HEK293 (cell line): Measurements from ENCODE around the gene CSNK1G2.

ENCODE experiments used
- CTCF ChIA-PET: fragments of 350-600 bp; formaldehyde crosslinking; extraction: SDS; loops from one replicate; lab custom pipeline; 2021; ENCODE audit warnings: antibody characterized with exemption; lab: Yijun Ruan, JAX
- POLR2A ChIA-PET: fragments of 300-600 bp; formaldehyde crosslinking; extraction: SDS; loops from one replicate; lab custom pipeline; 2020; ENCODE audit warnings: antibody characterized with exemption, inconsistent platforms; lab: Yijun Ruan, JAX
- H3K27ac ChIP-seq: fragments of 200-500 bp; sonication (Bioruptor generic); 2 replicates; pipeline ENCODE4 v1.5.1; 2014; ENCODE audit warnings: low read depth, low read length, control low read depth, inconsistent platforms; ENCODE audit errors: extremely low read depth
- H3K36me3 ChIP-seq, 2 experiments: fragments of 200-500 bp in 1 of 2; sonication (Bioruptor generic) in 1 of 2; 1 replicate in 1 of 2; 2 replicates in 1 of 2; pipeline ENCODE4 v1.5.1; 2014 to 2017; ENCODE audit warnings: inconsistent platforms in 2 of 2, low read length in 2 of 2; ENCODE audit not compliant: control insufficient read depth in 2 of 2, insufficient read depth in 1 of 2
- H3K4me1 ChIP-seq: fragments of 200-500 bp; sonication (Bioruptor generic); 2 replicates; pipeline ENCODE4 v1.5.1; 2014; ENCODE audit warnings: mild to moderate bottlenecking, low read length, inconsistent platforms; ENCODE audit not compliant: control insufficient read depth, insufficient read depth
- H3K4me3 ChIP-seq: 2 replicates; pipeline ENCODE4 v1.5.1; 2011; ENCODE audit warnings: low read depth, mild to moderate bottlenecking, control low read depth, low read length, moderate library complexity
- H3K9me3 ChIP-seq: fragments of 200-500 bp; sonication (Bioruptor generic); 2 replicates; pipeline ENCODE4 v1.5.1; 2014; ENCODE audit warnings: low read depth, low read length, inconsistent platforms; ENCODE audit not compliant: control insufficient read depth, insufficient read depth
- OVOL3 ChIP-seq: fragments of 450-650 bp; formaldehyde crosslinking; IDR thresholded peaks from 2 replicates; pipeline ENCODE4 v1.5.1; 2016; ENCODE audit warnings: missing biosample characterization, missing genetic modification characterization
- ZBTB21 ChIP-seq: fragments of 450-650 bp; formaldehyde crosslinking; IDR thresholded peaks from 2 replicates; pipeline ENCODE4 v1.5.1; 2017; ENCODE audit warnings: missing biosample characterization, missing genetic modification characterization
- ZBTB8A ChIP-seq: fragments of 450-650 bp; formaldehyde crosslinking; IDR thresholded peaks from 2 replicates; pipeline ENCODE4 v1.5.1; 2016; ENCODE audit warnings: missing biosample characterization, missing genetic modification characterization
- ZNF48 ChIP-seq: fragments of 450-650 bp; formaldehyde crosslinking; IDR thresholded peaks from 2 replicates; pipeline ENCODE4 v1.5.1; 2016; ENCODE audit warnings: missing biosample characterization, missing genetic modification characterization
- ZNF677 ChIP-seq: fragments of 450-650 bp; IDR thresholded peaks from 2 replicates; pipeline ENCODE4 v1.5.0; 2018; ENCODE audit warnings: missing biosample characterization, mild to moderate bottlenecking, missing genetic modification characterization, moderate library complexity
- ZXDB ChIP-seq: fragments of 450-650 bp; formaldehyde crosslinking; IDR thresholded peaks from 2 replicates; pipeline ENCODE4 v1.5.1; 2016; ENCODE audit warnings: missing biosample characterization, missing genetic modification characterization
- TF ChIP-seq, protein P1 (sequence below): fragments of 450-650 bp; formaldehyde crosslinking; IDR thresholded peaks from 2 replicates; pipeline ENCODE4 v1.5.1; 2016; ENCODE audit warnings: missing biosample characterization, missing genetic modification characterization, borderline replicate concordance
- TF ChIP-seq, protein P2 (sequence below): fragments of 450-650 bp; formaldehyde crosslinking; IDR thresholded peaks from 2 replicates; pipeline ENCODE4 v1.5.1; 2016; ENCODE audit warnings: missing biosample characterization, missing genetic modification characterization
- TF ChIP-seq, protein P3 (sequence below): fragments of 450-650 bp; formaldehyde crosslinking; IDR thresholded peaks from 2 replicates; pipeline ENCODE4 v1.5.1; 2017; ENCODE audit warnings: missing biosample characterization, missing genetic modification characterization
- TF ChIP-seq, protein P4 (sequence below): fragments of 450-650 bp; formaldehyde crosslinking; IDR thresholded peaks from 2 replicates; pipeline ENCODE4 v1.5.1; 2017; ENCODE audit warnings: missing biosample characterization, missing genetic modification characterization
- TF ChIP-seq, protein P5 (sequence below): fragments of 450-650 bp; formaldehyde crosslinking; IDR thresholded peaks from 2 replicates; pipeline ENCODE4 v1.5.1; 2016; ENCODE audit warnings: missing biosample characterization, missing genetic modification characterization
- TF ChIP-seq, protein P6 (sequence below): fragments of 450-650 bp; formaldehyde crosslinking; IDR thresholded peaks from 2 replicates; pipeline ENCODE4 v1.5.1; 2016; ENCODE audit warnings: missing biosample characterization, missing genetic modification characterization
- TF ChIP-seq, protein P7 (sequence below): fragments of 450-650 bp; formaldehyde crosslinking; IDR thresholded peaks from 2 replicates; pipeline ENCODE4 v1.5.1; 2016; ENCODE audit warnings: missing biosample characterization, missing genetic modification characterization, low read depth
- TF ChIP-seq, protein P8 (sequence below): fragments of 450-650 bp; formaldehyde crosslinking; IDR thresholded peaks from 2 replicates; pipeline ENCODE4 v1.5.1; 2016; ENCODE audit warnings: missing biosample characterization, missing genetic modification characterization, low read depth
- TF ChIP-seq, protein P9 (sequence below): fragments of 450-650 bp; formaldehyde crosslinking; IDR thresholded peaks from 2 replicates; pipeline ENCODE4 v1.5.1; 2016; ENCODE audit warnings: missing biosample characterization, missing genetic modification characterization

The CSNK1G2 gene

DNA sequence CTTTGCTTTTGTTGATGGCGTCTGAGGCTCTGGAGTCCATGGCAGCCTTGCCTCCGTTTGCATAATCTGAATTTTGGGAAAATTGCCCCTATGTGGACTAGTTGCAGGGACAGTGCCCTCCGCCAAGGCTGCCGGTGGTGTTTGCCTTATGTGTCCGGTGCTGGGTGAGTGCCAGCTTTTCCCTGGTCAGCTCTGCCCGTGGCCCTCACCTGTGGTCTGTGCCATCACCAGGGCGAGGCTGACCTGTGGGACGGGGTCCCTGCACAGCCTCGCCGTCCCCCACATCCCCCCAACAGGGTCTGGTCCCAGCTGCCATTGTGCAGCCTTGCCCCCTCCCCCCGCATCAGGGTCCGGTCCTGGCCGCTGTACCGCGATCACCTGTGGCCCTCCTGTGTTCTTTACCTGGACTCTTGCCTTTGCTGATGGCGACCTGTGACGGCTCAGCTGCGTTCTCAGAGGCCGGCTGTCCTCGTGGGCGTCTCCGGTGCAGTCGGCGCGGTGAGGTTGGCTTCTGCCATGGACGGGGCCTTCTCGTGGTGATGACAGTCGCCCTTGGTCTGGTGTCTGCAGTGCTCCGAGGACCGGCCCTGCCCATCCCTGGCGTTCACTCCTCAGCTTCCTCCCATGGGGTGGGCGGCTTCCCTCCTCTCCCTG, 12.6 kb downstream of the CSNK1G2 start:
- TF ChIP-seq, protein P1, sequence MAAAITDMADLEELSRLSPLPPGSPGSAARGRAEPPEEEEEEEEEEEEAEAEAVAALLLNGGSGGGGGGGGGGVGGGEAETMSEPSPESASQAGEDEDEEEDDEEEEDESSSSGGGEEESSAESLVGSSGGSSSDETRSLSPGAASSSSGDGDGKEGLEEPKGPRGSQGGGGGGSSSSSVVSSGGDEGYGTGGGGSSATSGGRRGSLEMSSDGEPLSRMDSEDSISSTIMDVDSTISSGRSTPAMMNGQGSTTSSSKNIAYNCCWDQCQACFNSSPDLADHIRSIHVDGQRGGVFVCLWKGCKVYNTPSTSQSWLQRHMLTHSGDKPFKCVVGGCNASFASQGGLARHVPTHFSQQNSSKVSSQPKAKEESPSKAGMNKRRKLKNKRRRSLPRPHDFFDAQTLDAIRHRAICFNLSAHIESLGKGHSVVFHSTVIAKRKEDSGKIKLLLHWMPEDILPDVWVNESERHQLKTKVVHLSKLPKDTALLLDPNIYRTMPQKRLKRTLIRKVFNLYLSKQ, result no peak
- no peak for TF ChIP-seq ZXDB (tag by site-specific recombination)
- TF ChIP-seq, protein P2, sequence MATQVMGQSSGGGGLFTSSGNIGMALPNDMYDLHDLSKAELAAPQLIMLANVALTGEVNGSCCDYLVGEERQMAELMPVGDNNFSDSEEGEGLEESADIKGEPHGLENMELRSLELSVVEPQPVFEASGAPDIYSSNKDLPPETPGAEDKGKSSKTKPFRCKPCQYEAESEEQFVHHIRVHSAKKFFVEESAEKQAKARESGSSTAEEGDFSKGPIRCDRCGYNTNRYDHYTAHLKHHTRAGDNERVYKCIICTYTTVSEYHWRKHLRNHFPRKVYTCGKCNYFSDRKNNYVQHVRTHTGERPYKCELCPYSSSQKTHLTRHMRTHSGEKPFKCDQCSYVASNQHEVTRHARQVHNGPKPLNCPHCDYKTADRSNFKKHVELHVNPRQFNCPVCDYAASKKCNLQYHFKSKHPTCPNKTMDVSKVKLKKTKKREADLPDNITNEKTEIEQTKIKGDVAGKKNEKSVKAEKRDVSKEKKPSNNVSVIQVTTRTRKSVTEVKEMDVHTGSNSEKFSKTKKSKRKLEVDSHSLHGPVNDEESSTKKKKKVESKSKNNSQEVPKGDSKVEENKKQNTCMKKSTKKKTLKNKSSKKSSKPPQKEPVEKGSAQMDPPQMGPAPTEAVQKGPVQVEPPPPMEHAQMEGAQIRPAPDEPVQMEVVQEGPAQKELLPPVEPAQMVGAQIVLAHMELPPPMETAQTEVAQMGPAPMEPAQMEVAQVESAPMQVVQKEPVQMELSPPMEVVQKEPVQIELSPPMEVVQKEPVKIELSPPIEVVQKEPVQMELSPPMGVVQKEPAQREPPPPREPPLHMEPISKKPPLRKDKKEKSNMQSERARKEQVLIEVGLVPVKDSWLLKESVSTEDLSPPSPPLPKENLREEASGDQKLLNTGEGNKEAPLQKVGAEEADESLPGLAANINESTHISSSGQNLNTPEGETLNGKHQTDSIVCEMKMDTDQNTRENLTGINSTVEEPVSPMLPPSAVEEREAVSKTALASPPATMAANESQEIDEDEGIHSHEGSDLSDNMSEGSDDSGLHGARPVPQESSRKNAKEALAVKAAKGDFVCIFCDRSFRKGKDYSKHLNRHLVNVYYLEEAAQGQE, result no peak
- Histone ChIP-seq H3K4me3 (no peak overlapping the region), H3K4me1 (no peaks in the 10 kb centered on the region), H3K27ac (no peak overlapping the region), H3K36me3 (peaks cover 3 to 34% of the 10 kb centered on the region in 2 experiments; a peak in 2 of 3 replicates), H3K9me3 (no peaks in the 10 kb centered on the region)
- POLR2A ChIA-PET, result no interaction called here
- CTCF ChIA-PET, result no interaction called here

DNA sequence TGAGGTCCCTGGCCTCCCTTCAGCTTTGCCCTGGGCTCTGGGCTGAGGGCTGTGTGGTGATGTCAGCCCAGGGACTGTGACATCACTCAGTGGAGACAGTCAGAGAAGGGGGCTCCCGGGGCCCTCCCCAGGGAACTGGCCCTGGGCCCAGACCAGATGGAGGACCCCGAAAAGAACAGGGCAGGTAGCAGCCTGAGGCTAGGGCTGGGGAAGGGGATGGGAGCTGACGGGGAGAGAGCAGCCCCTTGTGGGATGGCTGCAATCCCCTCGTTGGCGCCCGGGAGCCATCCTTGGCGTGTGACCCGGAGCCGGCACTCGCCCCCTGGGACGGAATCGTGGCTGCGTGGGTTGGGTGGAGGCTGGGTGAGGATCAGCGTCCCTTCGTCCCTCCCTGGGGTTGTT, 13.6 kb downstream of the CSNK1G2 start:
- POLR2A ChIA-PET, result no interaction called here
- H3K27ac ChIP-seq, result no peak overlapping the region
- CTCF ChIA-PET, result no interaction called here
- H3K4me3 ChIP-seq, result no peak overlapping the region
- H3K36me3 ChIP-seq, result peaks cover 3 to 25% of the 10 kb centered on the region in 2 experiments; a peak in 2 of 3 replicates
- H3K4me1 ChIP-seq, result no peaks in the 10 kb centered on the region
- H3K9me3 ChIP-seq, result no peaks in the 10 kb centered on the region
- TF ChIP-seq ZBTB21 (tag by site-specific recombination), result peak; percentile 76
- TF ChIP-seq, protein P3, sequence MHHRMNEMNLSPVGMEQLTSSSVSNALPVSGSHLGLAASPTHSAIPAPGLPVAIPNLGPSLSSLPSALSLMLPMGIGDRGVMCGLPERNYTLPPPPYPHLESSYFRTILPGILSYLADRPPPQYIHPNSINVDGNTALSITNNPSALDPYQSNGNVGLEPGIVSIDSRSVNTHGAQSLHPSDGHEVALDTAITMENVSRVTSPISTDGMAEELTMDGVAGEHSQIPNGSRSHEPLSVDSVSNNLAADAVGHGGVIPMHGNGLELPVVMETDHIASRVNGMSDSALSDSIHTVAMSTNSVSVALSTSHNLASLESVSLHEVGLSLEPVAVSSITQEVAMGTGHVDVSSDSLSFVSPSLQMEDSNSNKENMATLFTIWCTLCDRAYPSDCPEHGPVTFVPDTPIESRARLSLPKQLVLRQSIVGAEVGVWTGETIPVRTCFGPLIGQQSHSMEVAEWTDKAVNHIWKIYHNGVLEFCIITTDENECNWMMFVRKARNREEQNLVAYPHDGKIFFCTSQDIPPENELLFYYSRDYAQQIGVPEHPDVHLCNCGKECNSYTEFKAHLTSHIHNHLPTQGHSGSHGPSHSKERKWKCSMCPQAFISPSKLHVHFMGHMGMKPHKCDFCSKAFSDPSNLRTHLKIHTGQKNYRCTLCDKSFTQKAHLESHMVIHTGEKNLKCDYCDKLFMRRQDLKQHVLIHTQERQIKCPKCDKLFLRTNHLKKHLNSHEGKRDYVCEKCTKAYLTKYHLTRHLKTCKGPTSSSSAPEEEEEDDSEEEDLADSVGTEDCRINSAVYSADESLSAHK (tag by site-specific recombination), result no peak
- TF ChIP-seq OVOL3 (tag by site-specific recombination), result no peak
- TF ChIP-seq, protein P4, sequence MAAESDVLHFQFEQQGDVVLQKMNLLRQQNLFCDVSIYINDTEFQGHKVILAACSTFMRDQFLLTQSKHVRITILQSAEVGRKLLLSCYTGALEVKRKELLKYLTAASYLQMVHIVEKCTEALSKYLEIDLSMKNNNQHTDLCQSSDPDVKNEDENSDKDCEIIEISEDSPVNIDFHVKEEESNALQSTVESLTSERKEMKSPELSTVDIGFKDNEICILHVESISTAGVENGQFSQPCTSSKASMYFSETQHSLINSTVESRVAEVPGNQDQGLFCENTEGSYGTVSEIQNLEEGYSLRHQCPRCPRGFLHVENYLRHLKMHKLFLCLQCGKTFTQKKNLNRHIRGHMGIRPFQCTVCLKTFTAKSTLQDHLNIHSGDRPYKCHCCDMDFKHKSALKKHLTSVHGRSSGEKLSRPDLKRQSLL, result no peak
- TF ChIP-seq, protein P5, sequence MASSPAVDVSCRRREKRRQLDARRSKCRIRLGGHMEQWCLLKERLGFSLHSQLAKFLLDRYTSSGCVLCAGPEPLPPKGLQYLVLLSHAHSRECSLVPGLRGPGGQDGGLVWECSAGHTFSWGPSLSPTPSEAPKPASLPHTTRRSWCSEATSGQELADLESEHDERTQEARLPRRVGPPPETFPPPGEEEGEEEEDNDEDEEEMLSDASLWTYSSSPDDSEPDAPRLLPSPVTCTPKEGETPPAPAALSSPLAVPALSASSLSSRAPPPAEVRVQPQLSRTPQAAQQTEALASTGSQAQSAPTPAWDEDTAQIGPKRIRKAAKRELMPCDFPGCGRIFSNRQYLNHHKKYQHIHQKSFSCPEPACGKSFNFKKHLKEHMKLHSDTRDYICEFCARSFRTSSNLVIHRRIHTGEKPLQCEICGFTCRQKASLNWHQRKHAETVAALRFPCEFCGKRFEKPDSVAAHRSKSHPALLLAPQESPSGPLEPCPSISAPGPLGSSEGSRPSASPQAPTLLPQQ, result 0 out of 2 replicates have a peak, but pooled peaks have one; percentile 31
- TF ChIP-seq ZBTB8A (tag by site-specific recombination), result peak; percentile 17; the same call in 1 of the 2 replicates
- TF ChIP-seq, protein P6, sequence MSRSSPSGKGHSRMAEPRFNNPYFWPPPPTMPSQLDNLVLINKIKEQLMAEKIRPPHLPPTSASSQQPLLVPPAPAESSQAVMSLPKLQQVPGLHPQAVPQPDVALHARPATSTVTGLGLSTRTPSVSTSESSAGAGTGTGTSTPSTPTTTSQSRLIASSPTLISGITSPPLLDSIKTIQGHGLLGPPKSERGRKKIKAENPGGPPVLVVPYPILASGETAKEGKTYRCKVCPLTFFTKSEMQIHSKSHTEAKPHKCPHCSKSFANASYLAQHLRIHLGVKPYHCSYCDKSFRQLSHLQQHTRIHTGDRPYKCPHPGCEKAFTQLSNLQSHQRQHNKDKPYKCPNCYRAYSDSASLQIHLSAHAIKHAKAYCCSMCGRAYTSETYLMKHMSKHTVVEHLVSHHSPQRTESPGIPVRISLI (tag by site-specific recombination), result no peak
- TF ChIP-seq ZNF48 (tag by site-specific recombination), result no peak
- TF ChIP-seq, protein P7, sequence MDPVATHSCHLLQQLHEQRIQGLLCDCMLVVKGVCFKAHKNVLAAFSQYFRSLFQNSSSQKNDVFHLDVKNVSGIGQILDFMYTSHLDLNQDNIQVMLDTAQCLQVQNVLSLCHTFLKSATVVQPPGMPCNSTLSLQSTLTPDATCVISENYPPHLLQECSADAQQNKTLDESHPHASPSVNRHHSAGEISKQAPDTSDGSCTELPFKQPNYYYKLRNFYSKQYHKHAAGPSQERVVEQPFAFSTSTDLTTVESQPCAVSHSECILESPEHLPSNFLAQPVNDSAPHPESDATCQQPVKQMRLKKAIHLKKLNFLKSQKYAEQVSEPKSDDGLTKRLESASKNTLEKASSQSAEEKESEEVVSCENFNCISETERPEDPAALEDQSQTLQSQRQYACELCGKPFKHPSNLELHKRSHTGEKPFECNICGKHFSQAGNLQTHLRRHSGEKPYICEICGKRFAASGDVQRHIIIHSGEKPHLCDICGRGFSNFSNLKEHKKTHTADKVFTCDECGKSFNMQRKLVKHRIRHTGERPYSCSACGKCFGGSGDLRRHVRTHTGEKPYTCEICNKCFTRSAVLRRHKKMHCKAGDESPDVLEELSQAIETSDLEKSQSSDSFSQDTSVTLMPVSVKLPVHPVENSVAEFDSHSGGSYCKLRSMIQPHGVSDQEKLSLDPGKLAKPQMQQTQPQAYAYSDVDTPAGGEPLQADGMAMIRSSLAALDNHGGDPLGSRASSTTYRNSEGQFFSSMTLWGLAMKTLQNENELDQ (tag by site-specific recombination), result no peak
- TF ChIP-seq ZNF677, result peak; percentile 100
- TF ChIP-seq, protein P8, sequence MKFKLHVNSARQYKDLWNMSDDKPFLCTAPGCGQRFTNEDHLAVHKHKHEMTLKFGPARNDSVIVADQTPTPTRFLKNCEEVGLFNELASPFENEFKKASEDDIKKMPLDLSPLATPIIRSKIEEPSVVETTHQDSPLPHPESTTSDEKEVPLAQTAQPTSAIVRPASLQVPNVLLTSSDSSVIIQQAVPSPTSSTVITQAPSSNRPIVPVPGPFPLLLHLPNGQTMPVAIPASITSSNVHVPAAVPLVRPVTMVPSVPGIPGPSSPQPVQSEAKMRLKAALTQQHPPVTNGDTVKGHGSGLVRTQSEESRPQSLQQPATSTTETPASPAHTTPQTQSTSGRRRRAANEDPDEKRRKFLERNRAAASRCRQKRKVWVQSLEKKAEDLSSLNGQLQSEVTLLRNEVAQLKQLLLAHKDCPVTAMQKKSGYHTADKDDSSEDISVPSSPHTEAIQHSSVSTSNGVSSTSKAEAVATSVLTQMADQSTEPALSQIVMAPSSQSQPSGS (tag by site-specific recombination), result 0 out of 2 replicates have a peak, but pooled peaks have one; percentile 13
- TF ChIP-seq, protein P9, sequence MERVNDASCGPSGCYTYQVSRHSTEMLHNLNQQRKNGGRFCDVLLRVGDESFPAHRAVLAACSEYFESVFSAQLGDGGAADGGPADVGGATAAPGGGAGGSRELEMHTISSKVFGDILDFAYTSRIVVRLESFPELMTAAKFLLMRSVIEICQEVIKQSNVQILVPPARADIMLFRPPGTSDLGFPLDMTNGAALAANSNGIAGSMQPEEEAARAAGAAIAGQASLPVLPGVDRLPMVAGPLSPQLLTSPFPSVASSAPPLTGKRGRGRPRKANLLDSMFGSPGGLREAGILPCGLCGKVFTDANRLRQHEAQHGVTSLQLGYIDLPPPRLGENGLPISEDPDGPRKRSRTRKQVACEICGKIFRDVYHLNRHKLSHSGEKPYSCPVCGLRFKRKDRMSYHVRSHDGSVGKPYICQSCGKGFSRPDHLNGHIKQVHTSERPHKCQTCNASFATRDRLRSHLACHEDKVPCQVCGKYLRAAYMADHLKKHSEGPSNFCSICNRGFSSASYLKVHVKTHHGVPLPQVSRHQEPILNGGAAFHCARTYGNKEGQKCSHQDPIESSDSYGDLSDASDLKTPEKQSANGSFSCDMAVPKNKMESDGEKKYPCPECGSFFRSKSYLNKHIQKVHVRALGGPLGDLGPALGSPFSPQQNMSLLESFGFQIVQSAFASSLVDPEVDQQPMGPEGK (tag by site-specific recombination), result 0 out of 2 replicates have a peak, but pooled peaks have one; percentile 40
